HUES64 (cell line): ENCODE data around the gene PSIP1.

ENCODE experiments used
- H3K27ac ChIP-seq: 2 replicates; pipeline ENCODE4 v1.7.0; 2013; ENCODE audit warnings: low read depth, low read length, inconsistent platforms
- H3K27me3 ChIP-seq: 2 replicates; pipeline ENCODE4 v1.6.1; 2013; ENCODE audit warnings: mild to moderate bottlenecking, low read length; ENCODE audit not compliant: insufficient read depth
- H3K36me3 ChIP-seq: 2 replicates; pipeline ENCODE4 v1.6.1; 2013; ENCODE audit warnings: mild to moderate bottlenecking, low read length; ENCODE audit not compliant: insufficient read depth
- H3K4me1 ChIP-seq: 2 replicates; pipeline ENCODE4 v1.6.1; 2013; ENCODE audit warnings: mild to moderate bottlenecking, low read length, moderate library complexity; ENCODE audit not compliant: insufficient read depth
- H3K4me3 ChIP-seq: 2 replicates; pipeline ENCODE4 v1.5.1; 2013; ENCODE audit warnings: mild to moderate bottlenecking, low read length, moderate library complexity
- H3K9ac ChIP-seq: 2 replicates; pipeline ENCODE4 v1.6.1; 2013; ENCODE audit warnings: mild to moderate bottlenecking, low read depth, low read length
- H3K9me3 ChIP-seq: 2 replicates; pipeline ENCODE4 v1.6.1; 2013; ENCODE audit warnings: low read depth, low read length; ENCODE audit not compliant: insufficient read depth
- WGBS: fragments of 150-250, 120-280 bp; methylation state at CpG from one replicate; pipeline ENCODE4 v1.1.7; 2013; ENCODE audit warnings: missing lambda C conversion rate; 5-methylcytosine and 5-hydroxymethylcytosine counted together

PSIP1 gene

GRCh38 chr9:15501179-15501578, 9.6 kb downstream of the PSIP1 start:
- Histone ChIP-seq H3K27me3 (no peaks in the 10 kb centered on the region), H3K4me1 (no peaks in the 10 kb centered on the region), H3K9me3 (no peaks in the 10 kb centered on the region), H3K9ac (no peak overlapping the region), H3K4me3 (no peak overlapping the region), H3K27ac (no peak overlapping the region), H3K36me3 (peaks cover 95% of the 10 kb centered on the region)
- 90% methylated on average over 6 of the region's 6 CpGs for WGBS

- Histone ChIP-seq H3K27ac (no peak overlapping the region), H3K4me1 (no peaks in the 10 kb centered on the region), H3K36me3 (peaks cover 94% of the 10 kb centered on the region), H3K9ac (no peak overlapping the region), H3K4me3 (no peak overlapping the region), H3K9me3 (no peaks in the 10 kb centered on the region), H3K27me3 (no peaks in the 10 kb centered on the region)
- 89% methylated on average over 2 of the region's 2 CpGs for WGBS
Measured at GRCh38 chr9:15499139-15499538, 11.6 kb downstream of the PSIP1 start.

- no peaks in the 10 kb centered on the region for H3K27me3 ChIP-seq
- H3K9me3 ChIP-seq = 0 out of 2 replicates have a peak, but pooled peaks cover 4% of the 10 kb centered on the region
- peaks cover 94% of the 10 kb centered on the region for H3K36me3 ChIP-seq
- H3K9ac ChIP-seq = no peak overlapping the region
- H3K4me3 ChIP-seq = no peak overlapping the region
- 97% methylated on average over 13 of the region's 13 CpGs for WGBS
- H3K4me1 ChIP-seq = no peaks in the 10 kb centered on the region
- H3K27ac ChIP-seq = no peak overlapping the region
Measured at GRCh38 chr9:15498246-15498995, 12.3 kb downstream of the PSIP1 start.

- Histone ChIP-seq H3K27me3 (no peaks in the 10 kb centered on the region), H3K27ac (no peak overlapping the region), H3K36me3 (peaks cover 95% of the 10 kb centered on the region), H3K9ac (no peak overlapping the region), H3K4me3 (no peak overlapping the region), H3K4me1 (no peaks in the 10 kb centered on the region), H3K9me3 (peaks cover 17% of the 10 kb centered on the region)
- 96% methylated on average over 13 of the region's 13 CpGs for WGBS
Measured at GRCh38 chr9:15492485-15493150, 18.2 kb downstream of the PSIP1 start.

GRCh38 chr9:15491950-15492349, 18.8 kb downstream of the PSIP1 start:
- WGBS = 100% methylated on average over 1 of the region's 1 CpG
- Histone ChIP-seq H3K27me3 (no peaks in the 10 kb centered on the region), H3K9ac (no peak overlapping the region), H3K4me1 (no peaks in the 10 kb centered on the region), H3K9me3 (peaks cover 17% of the 10 kb centered on the region), H3K4me3 (no peak overlapping the region), H3K27ac (no peak overlapping the region), H3K36me3 (peaks cover 96% of the 10 kb centered on the region)

DNA sequence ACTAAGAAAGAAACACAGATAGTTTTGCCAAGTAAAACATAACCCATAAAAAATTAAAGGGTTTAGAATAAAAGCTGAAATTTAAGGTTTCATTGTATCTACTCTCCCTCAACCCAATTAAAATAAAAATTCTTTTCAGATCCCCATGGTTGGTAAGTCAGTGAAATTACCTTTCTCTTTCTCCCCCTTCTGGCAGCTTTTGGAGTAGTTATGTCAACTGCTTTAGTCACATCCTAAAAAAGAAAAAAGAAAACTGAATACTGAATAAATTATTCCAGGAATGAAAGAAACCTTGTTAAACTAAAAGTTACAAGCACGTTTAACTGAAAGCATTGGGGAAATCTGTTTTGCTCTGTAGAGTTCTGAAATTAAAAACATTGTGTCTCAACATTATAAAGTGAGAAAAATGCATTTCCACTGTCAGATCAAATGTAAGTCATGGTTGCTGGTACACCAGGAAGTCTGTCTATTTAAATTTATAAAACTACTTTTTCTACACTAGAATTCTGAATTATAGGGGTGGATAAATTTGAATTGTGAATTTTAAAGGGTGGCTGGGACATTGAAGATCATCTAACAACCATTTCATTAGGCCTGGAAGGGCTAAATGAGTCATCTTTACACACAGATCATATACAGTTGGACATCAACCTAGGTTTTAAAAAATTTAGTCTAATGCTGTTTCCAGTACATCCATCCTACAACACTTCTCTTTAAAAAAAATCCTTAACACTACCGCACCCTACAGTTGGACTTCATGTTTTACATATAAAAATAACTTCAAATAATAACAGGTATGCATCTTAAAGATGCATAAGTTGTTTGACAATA, 24.7 kb downstream of the PSIP1 start:
- no peak overlapping the region for H3K27ac ChIP-seq
- H3K4me3 ChIP-seq = no peak overlapping the region
- peaks cover 94% of the 10 kb centered on the region for H3K36me3 ChIP-seq
- no peaks in the 10 kb centered on the region for H3K9me3 ChIP-seq
- no peaks in the 10 kb centered on the region for H3K4me1 ChIP-seq
- H3K27me3 ChIP-seq = no peaks in the 10 kb centered on the region
- no peak overlapping the region for H3K9ac ChIP-seq
- WGBS = 89% methylated on average over 2 of the region's 2 CpGs

DNA sequence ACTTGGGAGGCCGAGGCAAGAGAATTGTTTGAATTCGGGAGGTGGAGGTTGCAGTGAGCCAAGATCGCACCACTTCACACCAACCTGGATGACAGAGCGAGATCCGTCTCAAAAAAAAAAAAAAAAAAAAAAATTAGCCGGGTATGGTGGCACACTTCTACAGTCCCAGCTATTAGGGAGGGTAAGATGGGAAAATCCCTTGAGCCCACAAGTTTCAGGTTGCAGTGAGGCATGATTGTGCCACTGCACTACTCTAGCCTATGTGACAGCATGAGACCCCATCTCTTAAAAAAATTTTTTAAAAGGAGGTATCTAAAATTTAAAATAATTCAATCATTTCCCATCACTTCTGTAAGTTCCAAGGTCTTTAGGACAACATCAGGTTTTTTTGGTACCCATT, 26.0 kb downstream of the PSIP1 start:
- Histone ChIP-seq H3K4me3 (no peak overlapping the region), H3K4me1 (no peaks in the 10 kb centered on the region), H3K27ac (no peak overlapping the region), H3K9me3 (no peaks in the 10 kb centered on the region), H3K27me3 (no peaks in the 10 kb centered on the region), H3K9ac (no peak overlapping the region), H3K36me3 (peaks cover 96% of the 10 kb centered on the region)
- WGBS = 93% methylated on average over 6 of the region's 6 CpGs

DNA sequence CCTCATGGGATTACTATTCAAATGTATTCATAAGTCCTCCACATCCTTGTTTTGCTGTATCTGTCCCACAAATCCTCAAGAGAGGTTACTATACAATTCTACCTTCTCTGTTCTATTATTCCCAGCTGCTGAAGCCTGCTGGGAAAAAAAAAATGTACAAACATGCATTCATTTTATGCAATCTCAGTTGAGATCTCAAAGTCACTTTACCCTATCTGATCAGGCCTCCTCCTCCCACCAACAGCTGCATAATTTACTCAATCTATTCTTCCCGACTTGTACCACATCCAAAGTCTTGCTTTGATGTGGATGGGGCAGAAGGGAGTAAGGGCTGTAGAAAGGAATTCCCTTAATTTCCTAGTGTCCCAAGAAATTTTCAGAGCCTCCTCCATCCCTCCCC, 28.6 kb downstream of the PSIP1 start:
- H3K9me3 ChIP-seq = no peaks in the 10 kb centered on the region
- no peak overlapping the region for H3K27ac ChIP-seq
- H3K4me3 ChIP-seq = no peak overlapping the region
- WGBS = no CpG with 5 or more reads among the region's 1 CpG
- no peaks in the 10 kb centered on the region for H3K4me1 ChIP-seq
- no peak overlapping the region for H3K9ac ChIP-seq
- H3K36me3 ChIP-seq = peaks cover 97% of the 10 kb centered on the region
- H3K27me3 ChIP-seq = no peaks in the 10 kb centered on the region

GRCh38 chr9:15480028-15480427, 30.7 kb downstream of the PSIP1 start:
- H3K27ac ChIP-seq = no peak overlapping the region
- 100% methylated on average over 1 of the region's 1 CpG for WGBS

DNA sequence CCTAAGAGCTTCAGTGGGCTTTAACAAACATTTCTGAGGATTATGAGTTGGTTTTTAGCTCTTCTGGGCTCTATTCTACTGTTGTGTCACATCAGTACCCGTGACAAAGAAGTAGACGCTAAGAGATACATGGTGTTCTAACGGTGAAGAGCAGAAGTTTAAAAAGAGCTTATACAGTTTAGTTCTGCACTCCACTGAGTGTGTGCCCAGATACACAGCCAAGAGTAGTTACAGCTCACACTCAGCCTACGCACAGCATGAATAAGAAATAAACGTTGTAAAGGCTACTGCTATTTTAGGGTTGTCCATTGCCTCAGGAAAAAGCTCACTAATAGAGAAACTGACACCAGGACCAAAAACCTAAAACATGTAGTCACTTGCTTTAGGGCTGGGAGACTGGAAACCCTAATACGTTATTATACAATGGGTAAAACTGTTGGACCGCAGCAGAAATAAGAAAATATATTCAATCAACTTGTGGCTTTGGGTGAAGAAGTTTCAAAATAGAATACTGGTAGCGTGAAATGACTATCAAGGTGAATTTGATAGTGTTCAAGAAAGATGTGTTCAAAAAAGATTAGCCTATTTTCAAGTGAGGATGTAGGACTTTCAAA, 34.7 kb downstream of the PSIP1 start:
- H3K9ac ChIP-seq = no peak overlapping the region
- no peak overlapping the region for H3K4me3 ChIP-seq
- H3K9me3 ChIP-seq = no peaks in the 10 kb centered on the region
- H3K36me3 ChIP-seq = peaks cover 100% of the 10 kb centered on the region
- no peak overlapping the region for H3K27ac ChIP-seq
- WGBS = 95% methylated on average over 8 of the region's 8 CpGs
- H3K27me3 ChIP-seq = no peaks in the 10 kb centered on the region
- H3K4me1 ChIP-seq = no peaks in the 10 kb centered on the region

More at GRCh38 chr9:15480028-15480427, 30.7 kb downstream of the PSIP1 start:
- H3K27me3 ChIP-seq = no peaks in the 10 kb centered on the region
- peaks cover 97% of the 10 kb centered on the region for H3K36me3 ChIP-seq
- H3K4me3 ChIP-seq = no peak overlapping the region
- H3K4me1 ChIP-seq = no peaks in the 10 kb centered on the region
- no peak overlapping the region for H3K9ac ChIP-seq
- no peaks in the 10 kb centered on the region for H3K9me3 ChIP-seq

DNA sequence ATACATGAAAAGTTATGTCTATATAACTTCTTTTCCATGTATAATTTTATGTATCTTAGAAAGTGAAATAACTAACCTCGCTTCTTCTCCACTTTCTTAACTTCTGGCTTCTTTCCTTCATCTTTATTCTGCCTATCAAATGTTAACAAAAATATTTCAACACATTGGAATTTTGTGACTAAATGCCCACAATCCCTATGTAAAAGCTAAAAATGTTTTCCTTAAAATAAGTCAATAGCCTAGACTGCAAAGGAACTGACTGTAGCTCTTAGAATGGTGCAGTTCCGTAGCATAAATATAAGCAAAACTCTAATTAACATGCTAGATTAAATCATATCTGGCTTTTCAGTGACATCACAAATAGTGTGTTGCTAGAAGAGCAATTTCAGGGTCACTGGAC, 40.9 kb downstream of the PSIP1 start:
- Histone ChIP-seq H3K9me3 (no peaks in the 10 kb centered on the region), H3K36me3 (peaks cover 100% of the 10 kb centered on the region), H3K27me3 (no peaks in the 10 kb centered on the region), H3K4me3 (no peak overlapping the region), H3K27ac (no peak overlapping the region), H3K9ac (no peak overlapping the region), H3K4me1 (no peaks in the 10 kb centered on the region)
- 100% methylated on average over 2 of the region's 2 CpGs for WGBS
